GM19328 (cell line): ENCODE results near the gene HIC2.
"Not testable (repeated sequence)": the region's sequence is repeated elsewhere in the genome, so short reads cannot be mapped to it uniquely, and the experiment has no call there.

Source experiments
- ATAC-seq: cut with Tn5 transposase; IDR thresholded peaks from one replicate; pipeline ENCODE4 v1.9.1; 2021; ENCODE audit warnings: mild to moderate bottlenecking, moderate library complexity; ENCODE audit not compliant: unreplicated experiment

HIC2 gene

GRCh38 chr22:21449531-21450319 is 32.6 kb downstream of the HIC2 start:
- ATAC-seq = no peak

- ATAC-seq = no peak
Observed at GRCh38 chr22:21450320-21450831, 33.2 kb downstream of the HIC2 start.

GRCh38 chr22:21450858-21451353 is 33.7 kb downstream of the HIC2 start:
- no peak for ATAC-seq

GRCh38 chr22:21451545-21452520 is 34.7 kb downstream of the HIC2 start:
- ATAC-seq = no peak

- ATAC-seq = not testable (repeated sequence)
Observed at GRCh38 chr22:21452666-21453065, 35.5 kb downstream of the HIC2 start.

- ATAC-seq = not testable (repeated sequence)
Observed at GRCh38 chr22:21454998-21455333, 37.8 kb downstream of the HIC2 start.

GRCh38 chr22:21455334-21456089 is 38.3 kb downstream of the HIC2 start:
- ATAC-seq = no peak

GRCh38 chr22:21457023-21457787 is 40.0 kb downstream of the HIC2 start:
- no peak for ATAC-seq

GRCh38 chr22:21462672-21463071 is 45.5 kb downstream of the HIC2 start:
- ATAC-seq = not testable (repeated sequence)

GRCh38 chr22:21467337-21468193 is 50.4 kb downstream of the HIC2 start, which contains the start of gene TMEM191C:
Gene TMEM191C (plus strand): TSS chr22:21467387. CDS start chr22:21467460, 73 bp downstream.
- peak; percentile 28 for ATAC-seq

GRCh38 chr22:21468194-21469096 is 51.3 kb downstream of the HIC2 start:
- peak; percentile 76 for ATAC-seq

- not testable (repeated sequence) for ATAC-seq
Observed at GRCh38 chr22:21469097-21469994, 52.2 kb downstream of the HIC2 start.

GRCh38 chr22:21472984-21473383 is 55.8 kb downstream of the HIC2 start:
- ATAC-seq = not testable (repeated sequence)

GRCh38 chr22:21473664-21474063 is 56.5 kb downstream of the HIC2 start:
- not testable (repeated sequence) for ATAC-seq

GRCh38 chr22:21484039-21484438 is 66.9 kb downstream of the HIC2 start:
- ATAC-seq = not testable (repeated sequence)

- not testable (repeated sequence) for ATAC-seq
Observed at GRCh38 chr22:21487723-21488122, 70.6 kb downstream of the HIC2 start.
